ENCODE results near the gene SCD5. TPM values are rescaled to one million over a fixed set of nuclear protein-coding genes. Genes with fewer than 3 reads are reported as not detected.

The SCD5 gene
- total and polyA plus RNA-seq, 2 experiments from 2014 or later = 0.79 to 1.6 TPM

DNA sequence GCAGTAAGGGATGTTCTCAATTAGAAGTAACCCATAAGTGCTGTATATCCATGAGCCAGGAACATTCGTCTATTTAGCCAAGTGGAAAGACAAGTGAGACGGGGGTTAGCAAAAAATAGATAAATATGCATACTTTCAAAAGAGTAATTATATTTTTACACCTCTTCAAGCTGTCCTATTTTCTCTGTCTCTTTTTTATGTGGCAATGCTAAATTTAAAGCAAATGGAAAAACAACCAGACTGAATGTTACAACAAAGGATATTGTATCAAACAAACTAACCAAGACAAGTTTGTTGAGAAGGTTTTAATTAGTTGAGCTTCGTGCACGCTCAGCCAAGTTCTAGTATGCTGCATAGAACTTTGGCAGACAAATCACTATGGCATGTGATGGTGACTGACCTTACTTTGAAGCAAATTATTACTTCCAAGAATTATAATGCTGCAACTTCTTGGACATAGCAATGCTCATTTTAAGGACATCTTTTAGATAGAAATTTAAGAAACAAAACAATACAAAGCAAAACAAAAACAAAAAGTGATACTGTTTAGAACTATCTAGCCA, 175.4 kb downstream of the SCD5 start:
- Mint-ChIP-seq H3K9me3 (no peaks in the 10 kb centered on the region), H3K36me3 (ENCODE audit: low read depth) (no peaks in the 10 kb centered on the region), H3K27ac (no peak overlapping the region), H3K4me3 (no peak overlapping the region), H3K27me3 (ENCODE audit: insufficient read depth, low read depth, poor library complexity) (no peaks in the 10 kb centered on the region), H3K4me1 (peaks cover 9% of the 10 kb centered on the region; the same call in 1 of the 3 replicates)
- H3K4me2 ChIP-seq = no peak overlapping the region
- no peaks in the 10 kb centered on the region for H3K9me2 ChIP-seq (ENCODE audit: insufficient read depth)
- no peak for TF ChIP-seq NANOG (IDR thresholded peaks at IDR 0.05; ENCODE audit: borderline replicate concordance)
- TF ChIP-seq, protein P1, sequence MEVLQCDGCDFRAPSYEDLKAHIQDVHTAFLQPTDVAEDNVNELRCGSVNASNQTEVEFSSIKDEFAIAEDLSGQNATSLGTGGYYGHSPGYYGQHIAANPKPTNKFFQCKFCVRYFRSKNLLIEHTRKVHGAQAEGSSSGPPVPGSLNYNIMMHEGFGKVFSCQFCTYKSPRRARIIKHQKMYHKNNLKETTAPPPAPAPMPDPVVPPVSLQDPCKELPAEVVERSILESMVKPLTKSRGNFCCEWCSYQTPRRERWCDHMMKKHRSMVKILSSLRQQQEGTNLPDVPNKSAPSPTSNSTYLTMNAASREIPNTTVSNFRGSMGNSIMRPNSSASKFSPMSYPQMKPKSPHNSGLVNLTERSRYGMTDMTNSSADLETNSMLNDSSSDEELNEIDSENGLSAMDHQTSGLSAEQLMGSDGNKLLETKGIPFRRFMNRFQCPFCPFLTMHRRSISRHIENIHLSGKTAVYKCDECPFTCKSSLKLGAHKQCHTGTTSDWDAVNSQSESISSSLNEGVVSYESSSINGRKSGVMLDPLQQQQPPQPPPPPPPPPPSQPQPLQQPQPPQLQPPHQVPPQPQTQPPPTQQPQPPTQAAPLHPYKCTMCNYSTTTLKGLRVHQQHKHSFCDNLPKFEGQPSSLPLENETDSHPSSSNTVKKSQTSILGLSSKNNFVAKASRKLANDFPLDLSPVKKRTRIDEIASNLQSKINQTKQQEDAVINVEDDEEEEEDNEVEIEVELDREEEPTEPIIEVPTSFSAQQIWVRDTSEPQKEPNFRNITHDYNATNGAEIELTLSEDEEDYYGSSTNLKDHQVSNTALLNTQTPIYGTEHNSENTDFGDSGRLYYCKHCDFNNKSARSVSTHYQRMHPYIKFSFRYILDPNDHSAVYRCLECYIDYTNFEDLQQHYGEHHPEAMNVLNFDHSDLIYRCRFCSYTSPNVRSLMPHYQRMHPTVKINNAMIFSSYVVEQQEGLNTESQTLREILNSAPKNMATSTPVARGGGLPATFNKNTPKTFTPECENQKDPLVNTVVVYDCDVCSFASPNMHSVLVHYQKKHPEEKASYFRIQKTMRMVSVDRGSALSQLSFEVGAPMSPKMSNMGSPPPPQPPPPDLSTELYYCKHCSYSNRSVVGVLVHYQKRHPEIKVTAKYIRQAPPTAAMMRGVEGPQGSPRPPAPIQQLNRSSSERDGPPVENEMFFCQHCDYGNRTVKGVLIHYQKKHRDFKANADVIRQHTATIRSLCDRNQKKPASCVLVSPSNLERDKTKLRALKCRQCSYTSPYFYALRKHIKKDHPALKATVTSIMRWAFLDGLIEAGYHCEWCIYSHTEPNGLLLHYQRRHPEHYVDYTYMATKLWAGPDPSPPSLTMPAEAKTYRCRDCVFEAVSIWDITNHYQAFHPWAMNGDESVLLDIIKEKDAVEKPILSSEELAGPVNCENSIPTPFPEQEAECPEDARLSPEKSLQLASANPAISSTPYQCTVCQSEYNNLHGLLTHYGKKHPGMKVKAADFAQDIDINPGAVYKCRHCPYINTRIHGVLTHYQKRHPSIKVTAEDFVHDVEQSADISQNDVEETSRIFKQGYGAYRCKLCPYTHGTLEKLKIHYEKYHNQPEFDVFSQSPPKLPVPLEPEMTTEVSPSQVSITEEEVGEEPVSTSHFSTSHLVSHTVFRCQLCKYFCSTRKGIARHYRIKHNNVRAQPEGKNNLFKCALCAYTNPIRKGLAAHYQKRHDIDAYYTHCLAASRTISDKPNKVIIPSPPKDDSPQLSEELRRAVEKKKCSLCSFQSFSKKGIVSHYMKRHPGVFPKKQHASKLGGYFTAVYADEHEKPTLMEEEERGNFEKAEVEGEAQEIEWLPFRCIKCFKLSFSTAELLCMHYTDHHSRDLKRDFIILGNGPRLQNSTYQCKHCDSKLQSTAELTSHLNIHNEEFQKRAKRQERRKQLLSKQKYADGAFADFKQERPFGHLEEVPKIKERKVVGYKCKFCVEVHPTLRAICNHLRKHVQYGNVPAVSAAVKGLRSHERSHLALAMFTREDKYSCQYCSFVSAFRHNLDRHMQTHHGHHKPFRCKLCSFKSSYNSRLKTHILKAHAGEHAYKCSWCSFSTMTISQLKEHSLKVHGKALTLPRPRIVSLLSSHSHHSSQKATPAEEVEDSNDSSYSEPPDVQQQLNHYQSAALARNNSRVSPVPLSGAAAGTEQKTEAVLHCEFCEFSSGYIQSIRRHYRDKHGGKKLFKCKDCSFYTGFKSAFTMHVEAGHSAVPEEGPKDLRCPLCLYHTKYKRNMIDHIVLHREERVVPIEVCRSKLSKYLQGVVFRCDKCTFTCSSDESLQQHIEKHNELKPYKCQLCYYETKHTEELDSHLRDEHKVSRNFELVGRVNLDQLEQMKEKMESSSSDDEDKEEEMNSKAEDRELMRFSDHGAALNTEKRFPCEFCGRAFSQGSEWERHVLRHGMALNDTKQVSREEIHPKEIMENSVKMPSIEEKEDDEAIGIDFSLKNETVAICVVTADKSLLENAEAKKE (CRISPR knock-in tag; IDR thresholded peaks at IDR 0.05) = no peak
- TF ChIP-seq, protein P2, sequence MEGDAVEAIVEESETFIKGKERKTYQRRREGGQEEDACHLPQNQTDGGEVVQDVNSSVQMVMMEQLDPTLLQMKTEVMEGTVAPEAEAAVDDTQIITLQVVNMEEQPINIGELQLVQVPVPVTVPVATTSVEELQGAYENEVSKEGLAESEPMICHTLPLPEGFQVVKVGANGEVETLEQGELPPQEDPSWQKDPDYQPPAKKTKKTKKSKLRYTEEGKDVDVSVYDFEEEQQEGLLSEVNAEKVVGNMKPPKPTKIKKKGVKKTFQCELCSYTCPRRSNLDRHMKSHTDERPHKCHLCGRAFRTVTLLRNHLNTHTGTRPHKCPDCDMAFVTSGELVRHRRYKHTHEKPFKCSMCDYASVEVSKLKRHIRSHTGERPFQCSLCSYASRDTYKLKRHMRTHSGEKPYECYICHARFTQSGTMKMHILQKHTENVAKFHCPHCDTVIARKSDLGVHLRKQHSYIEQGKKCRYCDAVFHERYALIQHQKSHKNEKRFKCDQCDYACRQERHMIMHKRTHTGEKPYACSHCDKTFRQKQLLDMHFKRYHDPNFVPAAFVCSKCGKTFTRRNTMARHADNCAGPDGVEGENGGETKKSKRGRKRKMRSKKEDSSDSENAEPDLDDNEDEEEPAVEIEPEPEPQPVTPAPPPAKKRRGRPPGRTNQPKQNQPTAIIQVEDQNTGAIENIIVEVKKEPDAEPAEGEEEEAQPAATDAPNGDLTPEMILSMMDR (conservative IDR thresholded peaks at IDR 0.05; ENCODE audit: low read depth in 2 of 2) = no peak
- TF ChIP-seq, protein P3, sequence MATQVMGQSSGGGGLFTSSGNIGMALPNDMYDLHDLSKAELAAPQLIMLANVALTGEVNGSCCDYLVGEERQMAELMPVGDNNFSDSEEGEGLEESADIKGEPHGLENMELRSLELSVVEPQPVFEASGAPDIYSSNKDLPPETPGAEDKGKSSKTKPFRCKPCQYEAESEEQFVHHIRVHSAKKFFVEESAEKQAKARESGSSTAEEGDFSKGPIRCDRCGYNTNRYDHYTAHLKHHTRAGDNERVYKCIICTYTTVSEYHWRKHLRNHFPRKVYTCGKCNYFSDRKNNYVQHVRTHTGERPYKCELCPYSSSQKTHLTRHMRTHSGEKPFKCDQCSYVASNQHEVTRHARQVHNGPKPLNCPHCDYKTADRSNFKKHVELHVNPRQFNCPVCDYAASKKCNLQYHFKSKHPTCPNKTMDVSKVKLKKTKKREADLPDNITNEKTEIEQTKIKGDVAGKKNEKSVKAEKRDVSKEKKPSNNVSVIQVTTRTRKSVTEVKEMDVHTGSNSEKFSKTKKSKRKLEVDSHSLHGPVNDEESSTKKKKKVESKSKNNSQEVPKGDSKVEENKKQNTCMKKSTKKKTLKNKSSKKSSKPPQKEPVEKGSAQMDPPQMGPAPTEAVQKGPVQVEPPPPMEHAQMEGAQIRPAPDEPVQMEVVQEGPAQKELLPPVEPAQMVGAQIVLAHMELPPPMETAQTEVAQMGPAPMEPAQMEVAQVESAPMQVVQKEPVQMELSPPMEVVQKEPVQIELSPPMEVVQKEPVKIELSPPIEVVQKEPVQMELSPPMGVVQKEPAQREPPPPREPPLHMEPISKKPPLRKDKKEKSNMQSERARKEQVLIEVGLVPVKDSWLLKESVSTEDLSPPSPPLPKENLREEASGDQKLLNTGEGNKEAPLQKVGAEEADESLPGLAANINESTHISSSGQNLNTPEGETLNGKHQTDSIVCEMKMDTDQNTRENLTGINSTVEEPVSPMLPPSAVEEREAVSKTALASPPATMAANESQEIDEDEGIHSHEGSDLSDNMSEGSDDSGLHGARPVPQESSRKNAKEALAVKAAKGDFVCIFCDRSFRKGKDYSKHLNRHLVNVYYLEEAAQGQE (IDR thresholded peaks at IDR 0.05; ENCODE audit: unreplicated experiment) = no peak
- no peak for TF ChIP-seq EZH2 (IDR thresholded peaks at IDR 0.05; ENCODE audit: low read depth, unreplicated experiment)
- TF ChIP-seq ZNF331 (CRISPR knock-in tag; IDR thresholded peaks at IDR 0.05; ENCODE audit: low read depth) = no peak
- TF ChIP-seq POLR2AphosphoS5 (IDR thresholded peaks at IDR 0.05; ENCODE audit: low read depth) = no peak
- no peak for TF ChIP-seq ZNF114 (CRISPR knock-in tag; IDR thresholded peaks at IDR 0.05)
- no peak for TF ChIP-seq STAT1 (IDR thresholded peaks at IDR 0.05; ENCODE audit: unreplicated experiment)
- no peak for TF ChIP-seq EZH2phosphoT487 (IDR thresholded peaks at IDR 0.05; ENCODE audit: unreplicated experiment)
- TF ChIP-seq, protein P4, sequence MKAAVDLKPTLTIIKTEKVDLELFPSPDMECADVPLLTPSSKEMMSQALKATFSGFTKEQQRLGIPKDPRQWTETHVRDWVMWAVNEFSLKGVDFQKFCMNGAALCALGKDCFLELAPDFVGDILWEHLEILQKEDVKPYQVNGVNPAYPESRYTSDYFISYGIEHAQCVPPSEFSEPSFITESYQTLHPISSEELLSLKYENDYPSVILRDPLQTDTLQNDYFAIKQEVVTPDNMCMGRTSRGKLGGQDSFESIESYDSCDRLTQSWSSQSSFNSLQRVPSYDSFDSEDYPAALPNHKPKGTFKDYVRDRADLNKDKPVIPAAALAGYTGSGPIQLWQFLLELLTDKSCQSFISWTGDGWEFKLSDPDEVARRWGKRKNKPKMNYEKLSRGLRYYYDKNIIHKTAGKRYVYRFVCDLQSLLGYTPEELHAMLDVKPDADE (IDR thresholded peaks at IDR 0.05) = no peak
- no peak for TF ChIP-seq JUNB (IDR thresholded peaks at IDR 0.05; ENCODE audit: unreplicated experiment)
- no peak for TF ChIP-seq CREB1 (CRISPR knock-in tag; IDR thresholded peaks at IDR 0.05; ENCODE audit: low read depth)
- no peak overlapping the region for H3K4me3 ChIP-seq
- no peaks in the 10 kb centered on the region for H3F3A ChIP-seq (replicated peaks; ENCODE audit: low read depth)
- H3K36me3 ChIP-seq (ENCODE audit: insufficient read depth) = no peaks in the 10 kb centered on the region
- DNase-seq (ENCODE audit: low spot score) (no peak), ATAC-seq (no peak)
- no peaks in the 10 kb centered on the region for H3K4me1 ChIP-seq (ENCODE audit: insufficient read depth)
- H3K27ac ChIP-seq (ENCODE audit: low read depth) = no peak overlapping the region
- no peaks in the 10 kb centered on the region for H4K20me1 ChIP-seq (replicated peaks; ENCODE audit: insufficient read depth)
- no peaks in the 10 kb centered on the region for H3K79me2 ChIP-seq (replicated peaks; ENCODE audit: insufficient read depth)
- H3K27me3 ChIP-seq (ENCODE audit: insufficient read depth) = no peaks in the 10 kb centered on the region
- no peak overlapping the region for H2AFZ ChIP-seq

Measured in GM23338 (cell line).